ENCODE results near the gene KIAA1217. TPM values are rescaled to one million over a fixed set of nuclear protein-coding genes. Genes with fewer than 3 reads are reported as not detected.

The KIAA1217 gene
- total and polyA plus RNA-seq, 2 of the 4 experiments (the other 2 are of a cell fraction), result 3.4 to 4.4 TPM

DNA sequence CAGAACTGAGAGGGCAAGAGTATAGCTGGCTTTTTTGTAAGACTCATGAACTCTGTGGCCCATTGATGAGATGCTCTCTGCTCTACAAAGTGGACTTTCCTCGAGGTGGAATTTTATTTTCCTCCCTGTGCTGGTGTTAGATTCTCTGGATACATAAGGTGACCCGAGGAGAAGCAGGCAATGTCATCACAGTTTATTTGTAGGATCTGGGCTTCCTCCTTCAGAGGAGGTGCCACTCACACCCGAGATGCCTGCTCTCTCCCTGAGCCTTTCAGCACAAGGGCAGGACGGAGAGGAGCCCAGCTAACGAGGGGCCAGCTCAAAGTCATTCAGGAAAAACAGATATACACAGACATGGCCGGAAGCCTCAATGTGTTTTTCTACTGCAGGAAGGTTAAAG is 103.0 kb downstream of the KIAA1217 start:
- Histone ChIP-seq H4K8ac (ENCODE audit: low read depth in 2 of 2, low read length in 2 of 2) (no peak overlapping the region), H4K5ac (ENCODE audit: low read depth, low read length) (no peak overlapping the region), H3K18ac (ENCODE audit: low read depth, low read length) (no peak overlapping the region), H3K14ac (replicated peaks; ENCODE audit: low read depth, low read length) (no peak overlapping the region), H3K56ac (ENCODE audit: extremely low read depth, insufficient read depth, low read length) (no peak overlapping the region), H3K4me3 (ENCODE audit: insufficient read depth, low read depth, low read length) (no peak overlapping the region), H2BK120ac (ENCODE audit: low read depth, low read length) (no peak overlapping the region), H4K20me1 (ENCODE audit: insufficient read depth, low read length) (no peaks in the 10 kb centered on the region), H2AFZ (replicated peaks; ENCODE audit: low read length, poor library complexity) (no peak overlapping the region), H3K9me1 (ENCODE audit: insufficient read depth, low read length) (no peaks in the 10 kb centered on the region), H3K27me3 (ENCODE audit: control insufficient read depth, insufficient read depth, low read length) (peaks cover 4% of the 10 kb centered on the region), H3K27ac (ENCODE audit: insufficient read depth, low read length) (no peak overlapping the region), H2BK15ac (ENCODE audit: low read depth, low read length) (no peak overlapping the region), H4K91ac (ENCODE audit: insufficient read depth, low read depth, low read length) (no peak overlapping the region), H3K23ac (ENCODE audit: low read depth, low read length) (no peak overlapping the region), H2AK5ac (ENCODE audit: low read depth, low read length) (no peak overlapping the region), H3K4me1 (ENCODE audit: control insufficient read depth, insufficient read depth, low read length) (no peaks in the 10 kb centered on the region), H2AK9ac (replicated peaks; ENCODE audit: low read depth, low read length, poor library complexity) (no peak overlapping the region), H2BK5ac (ENCODE audit: low read depth, low read length, poor library complexity, severe bottlenecking) (no peak overlapping the region), H3K36me3 (ENCODE audit: control insufficient read depth, insufficient read depth, low read length) (no peaks in the 10 kb centered on the region), H3K9me3 (ENCODE audit: control insufficient read depth, insufficient read depth, low read length) (no peaks in the 10 kb centered on the region), H3K4me2 (ENCODE audit: low read depth, low read length) (no peak overlapping the region), H3K9ac (ENCODE audit: low read depth, low read length) (no peak overlapping the region), H3K4ac (ENCODE audit: low read depth, low read length) (no peak overlapping the region), H2BK20ac (ENCODE audit: low read depth, low read length) (no peak overlapping the region), H3K79me1 (ENCODE audit: low read depth in 1 of 2, low read length in 2 of 2) (no peaks in the 10 kb centered on the region)
- ATAC-seq (ENCODE audit: low read depth) (no peak), DNase-seq (no peak)
- no TSS peak for BruUV-seq (replicated peaks)
- in situ Hi-C loops (cut with MboI; ENCODE audit: low sequenced_read_pairs), result no loop called here
- TF ChIP-seq CEBPB (IDR thresholded peaks at IDR 0.05; ENCODE audit: low read depth, low read length), result no peak
- no peak for TF ChIP-seq RFX5 (IDR thresholded peaks at IDR 0.05; ENCODE audit: low read depth, low read length)
- no peak for TF ChIP-seq MAFK (IDR thresholded peaks at IDR 0.05; ENCODE audit: low read depth, low read length)
- TF ChIP-seq RAD21 (IDR thresholded peaks at IDR 0.05; ENCODE audit: low read length), result no peak
- TF ChIP-seq RCOR1 (IDR thresholded peaks at IDR 0.05; ENCODE audit: insufficient replicate concordance, low read length), result no peak
- TF ChIP-seq FOS (IDR thresholded peaks at IDR 0.05; ENCODE audit: low read depth, low read length), result no peak
- TF ChIP-seq NFE2L2 (IDR thresholded peaks at IDR 0.05; ENCODE audit: low read depth, low read length), result no peak
- TF ChIP-seq BHLHE40 (IDR thresholded peaks at IDR 0.05; ENCODE audit: low read depth, low read length), result no peak
- TF ChIP-seq MAZ (IDR thresholded peaks at IDR 0.05; ENCODE audit: borderline replicate concordance, low read depth, low read length), result no peak
- TF ChIP-seq, protein P1, sequence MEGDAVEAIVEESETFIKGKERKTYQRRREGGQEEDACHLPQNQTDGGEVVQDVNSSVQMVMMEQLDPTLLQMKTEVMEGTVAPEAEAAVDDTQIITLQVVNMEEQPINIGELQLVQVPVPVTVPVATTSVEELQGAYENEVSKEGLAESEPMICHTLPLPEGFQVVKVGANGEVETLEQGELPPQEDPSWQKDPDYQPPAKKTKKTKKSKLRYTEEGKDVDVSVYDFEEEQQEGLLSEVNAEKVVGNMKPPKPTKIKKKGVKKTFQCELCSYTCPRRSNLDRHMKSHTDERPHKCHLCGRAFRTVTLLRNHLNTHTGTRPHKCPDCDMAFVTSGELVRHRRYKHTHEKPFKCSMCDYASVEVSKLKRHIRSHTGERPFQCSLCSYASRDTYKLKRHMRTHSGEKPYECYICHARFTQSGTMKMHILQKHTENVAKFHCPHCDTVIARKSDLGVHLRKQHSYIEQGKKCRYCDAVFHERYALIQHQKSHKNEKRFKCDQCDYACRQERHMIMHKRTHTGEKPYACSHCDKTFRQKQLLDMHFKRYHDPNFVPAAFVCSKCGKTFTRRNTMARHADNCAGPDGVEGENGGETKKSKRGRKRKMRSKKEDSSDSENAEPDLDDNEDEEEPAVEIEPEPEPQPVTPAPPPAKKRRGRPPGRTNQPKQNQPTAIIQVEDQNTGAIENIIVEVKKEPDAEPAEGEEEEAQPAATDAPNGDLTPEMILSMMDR (conservative IDR thresholded peaks at IDR 0.05; ENCODE audit: low read depth, low read length), result no peak
- no peak for TF ChIP-seq SMC3 (IDR thresholded peaks at IDR 0.05; ENCODE audit: low read depth, low read length)
- TF ChIP-seq, protein P2, sequence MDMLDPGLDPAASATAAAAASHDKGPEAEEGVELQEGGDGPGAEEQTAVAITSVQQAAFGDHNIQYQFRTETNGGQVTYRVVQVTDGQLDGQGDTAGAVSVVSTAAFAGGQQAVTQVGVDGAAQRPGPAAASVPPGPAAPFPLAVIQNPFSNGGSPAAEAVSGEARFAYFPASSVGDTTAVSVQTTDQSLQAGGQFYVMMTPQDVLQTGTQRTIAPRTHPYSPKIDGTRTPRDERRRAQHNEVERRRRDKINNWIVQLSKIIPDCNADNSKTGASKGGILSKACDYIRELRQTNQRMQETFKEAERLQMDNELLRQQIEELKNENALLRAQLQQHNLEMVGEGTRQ (IDR thresholded peaks at IDR 0.05; ENCODE audit: low read depth, low read length), result no peak
- TF ChIP-seq ELK1 (IDR thresholded peaks at IDR 0.05; ENCODE audit: borderline replicate concordance, low read depth, low read length), result no peak
- no peak for TF ChIP-seq POLR2A (IDR thresholded peaks at IDR 0.05; ENCODE audit: low read depth, low read length)
- no peak for TF ChIP-seq CHD1 (IDR thresholded peaks at IDR 0.05; ENCODE audit: low read depth, low read length)
- no peak for TF ChIP-seq MXI1 (IDR thresholded peaks at IDR 0.05; ENCODE audit: borderline replicate concordance, low read depth, low read length)
- POLR2A ChIA-PET (ENCODE audit: unreplicated experiment), result no interaction called here
- dilution Hi-C loops (cut with HindIII; ENCODE audit: low sequenced_read_pairs, unreplicated experiment), result no loop called here
- CTCF ChIA-PET, result no interaction called here
- 40% methylated on average over 1 of the region's 6 CpGs; no CpG with 5 or more reads in 1 of the 2 experiments for WGBS, 2 experiments (ENCODE audit: extremely low coverage in 2 of 2, insufficient read length in 1 of 2)
- intact Hi-C loops (cut with micrococcal nuclease), result no loop called here
